ENCODE measurements around the gene TDRKH. TPM values are rescaled to one million over a fixed set of nuclear protein-coding genes. Genes with fewer than 3 reads are reported as not detected.

The TDRKH gene
- total RNA-seq, 3 donors from 2014 or later: 5.8 to 11.4 (median 7.4) TPM

- TF ChIP-seq, protein P1, sequence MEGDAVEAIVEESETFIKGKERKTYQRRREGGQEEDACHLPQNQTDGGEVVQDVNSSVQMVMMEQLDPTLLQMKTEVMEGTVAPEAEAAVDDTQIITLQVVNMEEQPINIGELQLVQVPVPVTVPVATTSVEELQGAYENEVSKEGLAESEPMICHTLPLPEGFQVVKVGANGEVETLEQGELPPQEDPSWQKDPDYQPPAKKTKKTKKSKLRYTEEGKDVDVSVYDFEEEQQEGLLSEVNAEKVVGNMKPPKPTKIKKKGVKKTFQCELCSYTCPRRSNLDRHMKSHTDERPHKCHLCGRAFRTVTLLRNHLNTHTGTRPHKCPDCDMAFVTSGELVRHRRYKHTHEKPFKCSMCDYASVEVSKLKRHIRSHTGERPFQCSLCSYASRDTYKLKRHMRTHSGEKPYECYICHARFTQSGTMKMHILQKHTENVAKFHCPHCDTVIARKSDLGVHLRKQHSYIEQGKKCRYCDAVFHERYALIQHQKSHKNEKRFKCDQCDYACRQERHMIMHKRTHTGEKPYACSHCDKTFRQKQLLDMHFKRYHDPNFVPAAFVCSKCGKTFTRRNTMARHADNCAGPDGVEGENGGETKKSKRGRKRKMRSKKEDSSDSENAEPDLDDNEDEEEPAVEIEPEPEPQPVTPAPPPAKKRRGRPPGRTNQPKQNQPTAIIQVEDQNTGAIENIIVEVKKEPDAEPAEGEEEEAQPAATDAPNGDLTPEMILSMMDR (IDR thresholded peaks at IDR 0.05): no peak
- H3K9me3 ChIP-seq: no peaks in the 10 kb centered on the region
- ATAC-seq (no peak), DNase-seq (no peak)
- H3K4me3 ChIP-seq: peak overlapping the region; percentile 65
- peaks cover 6% of the 10 kb centered on the region for H3K4me1 ChIP-seq (ENCODE audit: low read depth)
- H3K36me3 ChIP-seq (ENCODE audit: low read depth): no peaks in the 10 kb centered on the region
- intact Hi-C loops (cut with DNase I, micrococcal nuclease): no loop called here
Observed at GRCh38 chr1:151763990-151764389, 26.3 kb downstream of the TDRKH start.

DNA sequence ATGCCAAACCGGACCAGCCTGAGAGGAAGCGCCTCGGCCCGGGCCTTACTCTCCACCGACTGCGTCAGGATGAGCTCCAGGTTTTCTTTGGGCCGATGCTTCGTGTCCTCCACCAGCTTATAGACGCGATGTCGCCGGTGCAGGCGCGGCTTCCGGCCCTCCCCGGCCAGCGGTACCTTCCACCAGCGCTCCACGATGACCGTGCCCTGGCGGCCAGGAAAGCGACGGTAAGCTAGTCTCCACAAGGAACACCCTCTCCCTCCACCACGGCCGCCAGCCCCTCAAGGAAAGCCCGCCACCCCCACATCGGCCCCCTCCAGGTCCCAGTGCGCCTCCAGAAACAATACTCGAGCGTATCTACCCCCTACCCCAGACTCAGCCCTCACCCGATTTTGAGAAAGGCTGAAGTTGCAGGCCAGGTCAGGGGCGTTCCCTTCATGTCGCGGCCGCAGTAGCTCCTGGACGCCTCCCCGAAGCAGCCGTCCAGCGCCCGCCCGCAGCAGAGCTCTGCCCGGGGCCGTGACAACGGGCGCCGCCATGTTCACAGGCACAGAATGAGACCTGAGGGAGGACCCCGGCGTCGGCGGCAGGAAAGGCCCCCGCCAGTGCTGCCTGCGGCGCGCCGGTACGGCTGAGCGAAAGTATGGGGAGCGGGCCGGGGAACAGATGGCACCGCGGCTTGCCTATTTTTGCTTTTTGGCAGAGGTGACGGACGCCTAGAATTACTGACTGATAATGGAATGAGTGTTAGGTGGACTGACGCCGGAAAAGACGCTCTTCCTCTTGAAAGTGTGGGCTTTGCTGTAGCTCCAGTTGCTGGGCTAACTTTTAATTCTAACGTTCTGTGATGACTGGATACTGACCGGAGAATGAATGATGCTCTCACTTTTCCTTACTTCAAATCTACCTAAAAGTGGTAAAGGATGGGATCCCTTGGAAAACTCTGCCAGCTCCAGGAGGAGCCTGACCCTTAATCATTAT is 27.1 kb downstream of the TDRKH start, which contains the start of gene MRPL9:
Gene MRPL9 (minus strand): TSS at position 556 of the 981 bp plus-strand sequence. CDS start 17 bp downstream, at position 539.
- Histone ChIP-seq H3K4me1 (ENCODE audit: low read depth) (peaks cover 6% of the 10 kb centered on the region), H3K9me3 (no peaks in the 10 kb centered on the region), H3K36me3 (ENCODE audit: low read depth) (no peaks in the 10 kb centered on the region), H3K4me3 (peak within 1 kb of the TSS; percentile 65)
- ATAC-seq (peak; percentile 99), DNase-seq (peak; percentile 88 to 90 (median 89))
- TF ChIP-seq, protein P1 (IDR thresholded peaks at IDR 0.05): no peak
- intact Hi-C loops (cut with DNase I, micrococcal nuclease): no loop called here

DNA sequence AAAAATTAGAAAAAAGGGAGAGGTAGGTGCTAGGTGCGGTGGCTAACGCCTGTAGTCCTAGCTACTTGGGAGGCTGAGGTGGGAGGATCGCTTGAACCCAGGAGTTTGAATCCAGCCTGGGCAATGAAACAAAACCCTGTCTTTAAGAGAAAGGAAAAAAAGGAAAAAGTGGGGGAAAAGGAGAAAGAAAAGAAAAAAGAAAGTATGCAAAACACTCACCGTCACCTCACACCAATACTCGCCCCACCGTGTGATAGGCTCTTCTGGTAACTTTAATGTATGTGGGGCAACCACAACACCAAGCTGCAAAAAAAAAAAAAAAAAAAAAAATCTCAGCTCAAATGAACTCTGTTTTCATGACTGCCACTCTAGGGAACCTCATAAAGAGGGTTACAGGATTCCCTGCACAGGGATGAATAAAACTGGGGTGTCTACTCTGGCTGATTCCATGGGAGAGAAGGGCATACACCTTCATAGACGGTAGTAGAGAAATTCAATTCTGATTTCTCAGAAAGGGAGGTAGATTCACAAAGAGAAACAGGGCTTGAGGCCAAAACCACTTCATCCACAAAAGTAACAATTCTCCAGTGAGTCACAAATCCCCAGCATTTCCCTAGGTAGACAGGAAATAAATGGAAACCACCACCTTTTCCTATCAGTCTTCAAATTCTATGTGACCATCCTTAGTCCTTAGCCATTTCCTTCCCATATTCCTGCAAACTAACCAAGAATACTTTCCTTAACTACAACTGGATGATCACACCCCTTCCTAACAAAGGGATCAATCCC is 29.5 kb downstream of the TDRKH start:
- ATAC-seq (no peak), DNase-seq (no peak)
- TF ChIP-seq, protein P1 (IDR thresholded peaks at IDR 0.05): no peak
- Histone ChIP-seq H3K4me1 (ENCODE audit: low read depth) (peaks cover 6% of the 10 kb centered on the region), H3K4me3 (no peak overlapping the region), H3K9me3 (no peaks in the 10 kb centered on the region), H3K36me3 (ENCODE audit: low read depth) (no peaks in the 10 kb centered on the region)
- intact Hi-C loops (cut with DNase I, micrococcal nuclease): no loop called here

- ATAC-seq: no peak
- Histone ChIP-seq H3K4me1 (ENCODE audit: low read depth) (peaks cover 6% of the 10 kb centered on the region), H3K36me3 (ENCODE audit: low read depth) (no peaks in the 10 kb centered on the region), H3K4me3 (no peak overlapping the region), H3K9me3 (no peaks in the 10 kb centered on the region)
- no peak for DNase-seq
- TF ChIP-seq, protein P1 (IDR thresholded peaks at IDR 0.05): no peak
- intact Hi-C loops (cut with DNase I, micrococcal nuclease): no loop called here
Observed at GRCh38 chr1:151759241-151759640, 31.1 kb downstream of the TDRKH start.

GRCh38 chr1:151756291-151756690 is 34.0 kb downstream of the TDRKH start:
- DNase-seq (no peak), ATAC-seq (no peak)
- Histone ChIP-seq H3K4me3 (no peak overlapping the region), H3K4me1 (ENCODE audit: low read depth) (no peaks in the 10 kb centered on the region), H3K36me3 (ENCODE audit: low read depth) (no peaks in the 10 kb centered on the region), H3K9me3 (no peaks in the 10 kb centered on the region)
- intact Hi-C loops (cut with DNase I, micrococcal nuclease): no loop called here
- TF ChIP-seq, protein P1 (IDR thresholded peaks at IDR 0.05): no peak

Measured in mucosa of descending colon (tissue), 3 donors.